Measurements from ENCODE around the gene HSPB6. TPM values are rescaled to one million over a fixed set of nuclear protein-coding genes. Genes with fewer than 3 reads are reported as not detected.

Gene HSPB6
- total and polyA plus RNA-seq, 2 of the 8 experiments (the other 6 are each of a cell fraction or from before 2014, with no cell fraction given): 0.91 TPM; not detected in 1

GRCh38 chr19:35754370-35755130 is 2.3 kb downstream of the HSPB6 start:
- H4K91ac ChIP-seq (replicated peaks; ENCODE audit: insufficient read length, low read length): no peak overlapping the region
- FAIRE-seq (no peak), DNase-seq (ENCODE audit: low read depth in 1 of 2, low spot score in 2 of 2) (no peak)
- no peak overlapping the region for H3K9ac ChIP-seq (replicated peaks in 1 of 4; ENCODE audit: extremely low read depth in 1 of 4, low read depth in 3 of 4, low read length in 3 of 4)
- no peak overlapping the region for H3K4ac ChIP-seq (replicated peaks; ENCODE audit: insufficient read length, low read depth, low read length)
- no peak overlapping the region for H3K14ac ChIP-seq (ENCODE audit: insufficient read length)
- no peak overlapping the region for H3K4me3 ChIP-seq (ENCODE audit: extremely low read depth in 1 of 4, insufficient read depth in 2 of 4, low read depth in 3 of 4, low read length in 4 of 4)
- H3K4me1 ChIP-seq (replicated peaks in 1 of 4; ENCODE audit: control insufficient read depth in 3 of 4, insufficient read depth in 4 of 4, low read length in 3 of 4): peaks cover 0 to 18% (median 11%) of the 10 kb centered on the region in 4 experiments; a peak in 5 of 7 replicates
- H2BK5ac ChIP-seq (ENCODE audit: low read depth, low read length): no peak overlapping the region
- no peaks in the 10 kb centered on the region for H3K9me3 ChIP-seq (ENCODE audit: insufficient read depth in 2 of 2, low read depth in 1 of 2, low read length in 1 of 2)
- H3K27me3 ChIP-seq (replicated peaks in 1 of 4; ENCODE audit: control insufficient read depth in 3 of 4, extremely low read depth in 1 of 4, insufficient read depth in 3 of 4, low read length in 3 of 4): peaks cover 0 to 17% (median 11%) of the 10 kb centered on the region in 4 experiments; a peak in 5 of 7 replicates
- H2BK120ac ChIP-seq (replicated peaks; ENCODE audit: low read depth, low read length): no peak overlapping the region
- H4K20me1 ChIP-seq (replicated peaks in 1 of 2; ENCODE audit: control insufficient read depth in 1 of 2, insufficient read depth in 2 of 2, low read length in 2 of 2): peaks cover 0 to 4% of the 10 kb centered on the region in 2 experiments
- H3K79me2 ChIP-seq (ENCODE audit: control insufficient read depth in 1 of 2, insufficient read depth in 2 of 2, low read length in 2 of 2): peaks cover 0 to 6% of the 10 kb centered on the region in 2 experiments; a peak in 2 of 4 replicates
- no peak overlapping the region for H3K27ac ChIP-seq (ENCODE audit: low read depth, low read length)
- 88% methylated on average over 11 of the region's 13 CpGs; no CpG with 5 or more reads in 1 of the 2 experiments for WGBS, 2 experiments (ENCODE audit: extremely low coverage in 1 of 2, insufficient coverage in 1 of 2, insufficient read length in 1 of 2, insufficient replicate concordance in 2 of 2, low coverage in 1 of 2, low lambda C conversion rate in 2 of 2, missing lambda C conversion rate in 1 of 2)
- no peaks in the 10 kb centered on the region for H3K36me3 ChIP-seq (ENCODE audit: control insufficient read depth in 2 of 4, insufficient read depth in 4 of 4, low read length in 3 of 4)
- no peak overlapping the region for H2AK5ac ChIP-seq (ENCODE audit: low read depth, low read length)
- no peak overlapping the region for H2BK15ac ChIP-seq (ENCODE audit: low read length)
- H3K23ac ChIP-seq (ENCODE audit: insufficient read length): no peak overlapping the region
- no peak overlapping the region for H3K56ac ChIP-seq (replicated peaks; ENCODE audit: insufficient read length, low read depth, low read length)
- peak overlapping the region in 1 of 2 experiments; percentile 98; a peak in 1 of 4 replicates for H3K4me2 ChIP-seq (ENCODE audit: insufficient read depth in 1 of 2, low read depth in 2 of 2, low read length in 2 of 2)
- H2BK20ac ChIP-seq (ENCODE audit: low read length): no peak overlapping the region
- no peak overlapping the region; the same call in 1 of the 2 replicates for H3K18ac ChIP-seq (ENCODE audit: extremely low read depth, low read length)
- no peak overlapping the region for H4K8ac ChIP-seq (ENCODE audit: extremely low read depth, insufficient read depth, low read length)
- no peak overlapping the region for H2AFZ ChIP-seq (ENCODE audit: low read length)
- H4K5ac ChIP-seq (ENCODE audit: insufficient read length, low read depth, low read length): no peak overlapping the region
- peaks cover 16% of the 10 kb centered on the region; the same call in 1 of the 2 replicates for H3K23me2 ChIP-seq (ENCODE audit: low read depth, low read length)
- H3K79me1 ChIP-seq (ENCODE audit: low read depth, low read length): peaks cover 4% of the 10 kb centered on the region
- ChIA-PET CTCF (ENCODE audit: partially characterized antibody) (interaction anchor here (0.6 to 1.3 kb wide), 2 partner anchors 14 to 245 kb away, joined by 3 to 4 read pairs; no protein-coding TSS in a partner anchor), POLR2A (ENCODE audit: partially characterized antibody) (interaction anchor here (1.4 kb wide), 1 partner anchor 14 kb away, joined by 3 read pairs; no protein-coding TSS in a partner anchor)
- H2BK12ac ChIP-seq (ENCODE audit: low read depth, low read length): no peak overlapping the region
- TF ChIP-seq SRF (IDR thresholded peaks at IDR 0.05; ENCODE audit: low read depth, low read length): no peak
- no peak for TF ChIP-seq BCL11A (IDR thresholded peaks at IDR 0.05; ENCODE audit: low read depth in 2 of 2, low read length in 2 of 2)
- TF ChIP-seq NANOG (IDR thresholded peaks at IDR 0.05; ENCODE audit: insufficient read depth, low read depth, low read length, poor library complexity, severe bottlenecking): no peak
- no peak for TF ChIP-seq CBX5 (IDR thresholded peaks at IDR 0.05; ENCODE audit: low read depth, low read length)
- TF ChIP-seq SP2 (IDR thresholded peaks at IDR 0.05; ENCODE audit: low read length): no peak
- TF ChIP-seq EP300 (IDR thresholded peaks at IDR 0.05; ENCODE audit: borderline replicate concordance in 1 of 2, low read depth in 2 of 2, low read length in 2 of 2): no peak
- TF ChIP-seq TCF12 (IDR thresholded peaks at IDR 0.05; ENCODE audit: low read depth, low read length): no peak
- no peak for TF ChIP-seq USF2 (IDR thresholded peaks at IDR 0.05; ENCODE audit: low read length)
- TF ChIP-seq POLR2AphosphoS5 (IDR thresholded peaks at IDR 0.05; ENCODE audit: low read depth, low read length): no peak
- no peak for TF ChIP-seq ASH2L (IDR thresholded peaks at IDR 0.05; ENCODE audit: low read length)
- no peak for TF ChIP-seq JUN (IDR thresholded peaks at IDR 0.05; ENCODE audit: low read depth, low read length)

Measured in H1 (cell line).